CD4-positive, alpha-beta memory T cell (primary cell): ENCODE results near the gene BMAL2. TPM values are rescaled to one million over a fixed set of nuclear protein-coding genes. Genes with fewer than 3 reads are reported as not detected.

Experiments used
- CTCF ChIA-PET: fragments of 350-600 bp; sonication (Branson Sonifier 250); formaldehyde crosslinking; loops from one replicate; lab custom pipeline; 2021; ENCODE audit warnings: inconsistent platforms; ENCODE audit not compliant: partially characterized antibody; lab: Charles Lee
- POLR2A ChIA-PET: fragments of 350-600 bp; sonication (Branson Sonifier 250); formaldehyde crosslinking; loops from one replicate; lab custom pipeline; 2021; ENCODE audit not compliant: partially characterized antibody; lab: Charles Lee
- DNase-seq, 5 donors: peaks; one replicate each; pipeline versions ENCODE4 v3.0.0 to v3.0.0-alpha.2; 2020 to 2022; ENCODE audit warnings: mixed read lengths in 1 of 5
- H3K27ac ChIP-seq: one replicate; pipeline ENCODE4 v1.7.0; 2013; ENCODE audit warnings: low read depth, low read length
- H3K27me3 ChIP-seq: 2 replicates; pipeline ENCODE4 v1.7.0; 2013; ENCODE audit warnings: mild to moderate bottlenecking, low read length, moderate library complexity; ENCODE audit not compliant: insufficient read depth
- H3K36me3 ChIP-seq: 2 replicates; pipeline ENCODE4 v1.7.0; 2013; ENCODE audit warnings: mild to moderate bottlenecking, low read length, moderate library complexity; ENCODE audit not compliant: insufficient read depth
- H3K4me1 ChIP-seq: 2 replicates; pipeline ENCODE4 v1.7.0; 2013; ENCODE audit warnings: mild to moderate bottlenecking, low read length, moderate library complexity; ENCODE audit not compliant: insufficient read depth
- H3K4me3 ChIP-seq, 2 donors: one replicate each; pipeline ENCODE4 v1.7.0; 2013; ENCODE audit warnings: low read length in 2 of 2, mild to moderate bottlenecking in 1 of 2
- H3K9me3 ChIP-seq, 2 donors: one replicate each; pipeline ENCODE4 v1.7.0; 2013; ENCODE audit warnings: low read length in 2 of 2, control low read depth in 1 of 2; ENCODE audit not compliant: control insufficient read depth in 1 of 2
- H3K27ac Mint-ChIP-seq, 7 donors: one replicate each; pipeline ENCODE4 v1.8.0; 2020 to 2021; ENCODE audit warnings: mixed read lengths in 7 of 7, mild to moderate bottlenecking in 6 of 7, inconsistent platforms in 3 of 7, moderate library complexity in 3 of 7
- H3K27me3 Mint-ChIP-seq, 2 donors: one replicate each; pipeline ENCODE4 v1.8.0; 2020 to 2021; ENCODE audit warnings: mixed read lengths in 2 of 2
- H3K36me3 Mint-ChIP-seq, 2 donors: one replicate each; pipeline ENCODE4 v1.8.0; 2020 to 2021; ENCODE audit warnings: mixed read lengths in 2 of 2, inconsistent platforms in 1 of 2, mild to moderate bottlenecking in 1 of 2
- H3K4me1 Mint-ChIP-seq, 4 donors: one replicate each; pipeline ENCODE4 v1.8.0; 2020 to 2021; ENCODE audit warnings: mixed read lengths in 4 of 4, mild to moderate bottlenecking in 1 of 4
- H3K4me3 Mint-ChIP-seq, 8 donors: one replicate each; pipeline ENCODE4 v1.8.0; 2020 to 2021; ENCODE audit warnings: mixed read lengths in 8 of 8, mild to moderate bottlenecking in 7 of 8, moderate library complexity in 6 of 8, inconsistent platforms in 3 of 8
- H3K9me3 Mint-ChIP-seq, 8 donors: one replicate each; pipeline ENCODE4 v1.8.0; 2020 to 2021; ENCODE audit warnings: mixed read lengths in 8 of 8, mild to moderate bottlenecking in 5 of 8, inconsistent platforms in 3 of 8, moderate library complexity in 1 of 8
- intact Hi-C: fragments of 100-400 bp; cut with micrococcal nuclease; formaldehyde crosslinking; loops from one replicate; pipeline ENCODE4 v1.15.1; 2023
- polyA plus RNA-seq, 2 donors: library from polyadenylated mRNA; unstranded; fragments of 300-500 nt; fragmentation: Illumina TruSeq; gene quantifications; one replicate each; pipeline ENCODE4 v1.2.3, GENCODE V29; 2021
- total RNA-seq, 2 experiments: library from RNA; stranded (reverse); gene quantifications; one replicate each; pipeline ENCODE4 v1.2.3, GENCODE V29; 2021

Gene BMAL2
- total and polyA plus RNA-seq, 4 experiments from 2014 or later = 0.17 to 0.32 (median 0.20) TPM; not detected in 1

DNA sequence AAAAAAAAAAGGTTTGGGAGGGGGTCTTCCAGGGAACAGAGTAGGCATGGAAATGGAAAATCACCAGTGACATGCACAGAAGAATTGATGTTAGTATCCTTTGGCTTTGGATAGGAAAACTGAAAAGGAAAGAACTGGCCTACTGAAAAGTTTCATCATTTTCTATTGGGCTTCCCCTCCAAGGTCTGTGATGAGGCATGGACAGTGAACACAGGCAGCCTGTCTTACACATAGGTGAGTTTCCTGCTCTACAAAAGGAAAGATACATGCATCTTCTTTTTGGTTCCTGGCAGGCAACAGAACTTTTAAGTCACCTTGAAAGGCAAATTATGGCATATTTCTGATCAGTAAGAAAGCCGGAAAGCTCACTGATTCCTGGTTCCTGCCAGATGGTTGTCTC, 5.8 kb downstream of the BMAL2 start:
- no peaks in the 10 kb centered on the region for H3K36me3 ChIP-seq
- intact Hi-C loops = no loop called here
- no peak overlapping the region for H3K27ac Mint-ChIP-seq
- H3K9me3 ChIP-seq = no peaks in the 10 kb centered on the region
- no peak overlapping the region for H3K4me3 ChIP-seq
- peaks cover 10 to 22% of the 10 kb centered on the region in 2 donors for H3K27me3 Mint-ChIP-seq
- POLR2A ChIA-PET = no interaction called here
- peaks cover 0 to under 1% of the 10 kb centered on the region in 2 donors for H3K36me3 Mint-ChIP-seq
- CTCF ChIA-PET = no interaction called here
- H3K4me1 Mint-ChIP-seq = peaks cover 7 to 9% (median 8%) of the 10 kb centered on the region in 4 donors
- DNase-seq = no peak
- no peak overlapping the region for H3K27ac ChIP-seq
- H3K27me3 ChIP-seq = peaks cover 4% of the 10 kb centered on the region
- no peak overlapping the region for H3K4me3 Mint-ChIP-seq
- H3K9me3 Mint-ChIP-seq = no peaks in the 10 kb centered on the region
- H3K4me1 ChIP-seq = peaks cover 5% of the 10 kb centered on the region

GRCh38 chr12:27340971-27341370, 8.3 kb downstream of the BMAL2 start:
- Mint-ChIP-seq H3K9me3 (no peaks in the 10 kb centered on the region), H3K36me3 (no peaks in the 10 kb centered on the region), H3K4me1 (no peaks in the 10 kb centered on the region), H3K4me3 (no peak overlapping the region), H3K27me3 (peaks cover 0 to 7% of the 10 kb centered on the region in 2 donors), H3K27ac (no peak overlapping the region)
- POLR2A ChIA-PET = no interaction called here
- H3K4me3 ChIP-seq = peak overlapping the region in 1 of 2 donors; percentile 19
- H3K27ac ChIP-seq = no peak overlapping the region
- H3K4me1 ChIP-seq = no peaks in the 10 kb centered on the region
- no peaks in the 10 kb centered on the region for H3K36me3 ChIP-seq
- no peak for DNase-seq
- no peaks in the 10 kb centered on the region for H3K9me3 ChIP-seq
- no peaks in the 10 kb centered on the region for H3K27me3 ChIP-seq
- intact Hi-C loops = no loop called here
- CTCF ChIA-PET = no interaction called here

GRCh38 chr12:27342536-27342935, 9.9 kb downstream of the BMAL2 start:
- Histone ChIP-seq H3K36me3 (no peaks in the 10 kb centered on the region), H3K9me3 (no peaks in the 10 kb centered on the region), H3K27me3 (no peaks in the 10 kb centered on the region), H3K4me3 (no peak overlapping the region), H3K4me1 (no peaks in the 10 kb centered on the region), H3K27ac (no peak overlapping the region)
- ChIA-PET CTCF (no interaction called here), POLR2A (no interaction called here)
- DNase-seq = no peak
- intact Hi-C loops = no loop called here
- no peak overlapping the region for H3K4me3 Mint-ChIP-seq
- no peaks in the 10 kb centered on the region for H3K4me1 Mint-ChIP-seq
- H3K27ac Mint-ChIP-seq = no peak overlapping the region
- H3K27me3 Mint-ChIP-seq = peaks cover 0 to 1% of the 10 kb centered on the region in 2 donors
- no peaks in the 10 kb centered on the region for H3K9me3 Mint-ChIP-seq
- no peaks in the 10 kb centered on the region for H3K36me3 Mint-ChIP-seq

DNA sequence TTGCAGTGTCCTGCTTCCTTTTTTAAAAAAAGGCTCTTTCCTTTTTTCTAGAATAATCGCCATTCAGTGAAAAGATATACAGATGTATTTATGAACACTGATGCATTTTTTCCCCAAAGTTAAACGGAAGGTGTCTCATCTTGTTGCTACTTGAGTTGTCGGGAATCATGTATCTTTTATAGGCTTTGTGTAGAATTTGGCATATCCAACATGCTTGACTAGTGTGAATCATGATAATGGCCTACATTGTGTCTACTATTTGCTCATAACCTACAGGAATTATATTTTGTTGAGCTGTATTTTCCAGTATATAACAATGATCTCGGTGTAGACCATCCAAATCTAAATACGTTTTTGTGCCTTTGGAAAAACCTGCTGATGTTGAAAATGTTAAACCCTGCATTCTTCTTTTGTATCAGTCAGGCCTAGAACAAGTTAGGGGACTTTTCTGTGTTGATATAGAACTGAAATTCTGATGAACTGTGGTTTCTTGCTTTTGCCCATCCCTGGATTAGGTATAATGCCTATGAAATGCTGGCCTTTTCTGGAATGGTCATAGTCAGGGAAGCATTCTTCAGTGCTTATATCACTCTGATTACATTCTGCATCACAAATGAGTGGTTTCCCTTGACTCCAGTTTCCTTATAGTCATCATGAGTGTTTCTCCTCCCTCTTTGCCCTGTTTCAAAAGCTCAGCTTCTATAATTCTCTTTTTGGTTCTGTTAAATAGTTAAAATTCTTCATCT, 10.8 kb downstream of the BMAL2 start:
- Histone ChIP-seq H3K4me3 (no peak overlapping the region), H3K27ac (no peak overlapping the region), H3K9me3 (no peaks in the 10 kb centered on the region), H3K36me3 (no peaks in the 10 kb centered on the region), H3K27me3 (no peaks in the 10 kb centered on the region), H3K4me1 (no peaks in the 10 kb centered on the region)
- intact Hi-C loops = no loop called here
- H3K4me3 Mint-ChIP-seq = no peak overlapping the region
- CTCF ChIA-PET = no interaction called here
- POLR2A ChIA-PET = no interaction called here
- no peaks in the 10 kb centered on the region for H3K36me3 Mint-ChIP-seq
- H3K4me1 Mint-ChIP-seq = no peaks in the 10 kb centered on the region
- no peaks in the 10 kb centered on the region for H3K27me3 Mint-ChIP-seq
- no peak overlapping the region for H3K27ac Mint-ChIP-seq
- DNase-seq = no peak
- H3K9me3 Mint-ChIP-seq = no peaks in the 10 kb centered on the region

GRCh38 chr12:27344246-27344645, 11.6 kb downstream of the BMAL2 start:
- ChIA-PET CTCF (no interaction called here), POLR2A (no interaction called here)
- no peak for DNase-seq
- intact Hi-C loops = no loop called here
- Histone ChIP-seq H3K9me3 (no peaks in the 10 kb centered on the region), H3K27me3 (no peaks in the 10 kb centered on the region), H3K36me3 (no peaks in the 10 kb centered on the region), H3K4me3 (no peak overlapping the region), H3K4me1 (no peaks in the 10 kb centered on the region), H3K27ac (no peak overlapping the region)
- Mint-ChIP-seq H3K4me3 (no peak overlapping the region), H3K9me3 (no peaks in the 10 kb centered on the region), H3K27ac (no peak overlapping the region), H3K36me3 (no peaks in the 10 kb centered on the region), H3K27me3 (peaks cover 0 to 3% of the 10 kb centered on the region in 2 donors), H3K4me1 (no peaks in the 10 kb centered on the region)

- Histone ChIP-seq H3K4me3 (no peak overlapping the region), H3K27me3 (no peaks in the 10 kb centered on the region), H3K4me1 (no peaks in the 10 kb centered on the region), H3K36me3 (no peaks in the 10 kb centered on the region), H3K9me3 (no peaks in the 10 kb centered on the region), H3K27ac (no peak overlapping the region)
- ChIA-PET CTCF (no interaction called here), POLR2A (no interaction called here)
- Mint-ChIP-seq H3K27me3 (peaks cover 0 to 3% of the 10 kb centered on the region in 2 donors), H3K4me3 (no peak overlapping the region), H3K9me3 (no peaks in the 10 kb centered on the region), H3K36me3 (no peaks in the 10 kb centered on the region), H3K4me1 (no peaks in the 10 kb centered on the region), H3K27ac (peak overlapping the region in 1 of 7 donors; percentile 19)
- intact Hi-C loops = no loop called here
- no peak for DNase-seq
Measured at GRCh38 chr12:27344760-27345159, 12.1 kb downstream of the BMAL2 start.

DNA sequence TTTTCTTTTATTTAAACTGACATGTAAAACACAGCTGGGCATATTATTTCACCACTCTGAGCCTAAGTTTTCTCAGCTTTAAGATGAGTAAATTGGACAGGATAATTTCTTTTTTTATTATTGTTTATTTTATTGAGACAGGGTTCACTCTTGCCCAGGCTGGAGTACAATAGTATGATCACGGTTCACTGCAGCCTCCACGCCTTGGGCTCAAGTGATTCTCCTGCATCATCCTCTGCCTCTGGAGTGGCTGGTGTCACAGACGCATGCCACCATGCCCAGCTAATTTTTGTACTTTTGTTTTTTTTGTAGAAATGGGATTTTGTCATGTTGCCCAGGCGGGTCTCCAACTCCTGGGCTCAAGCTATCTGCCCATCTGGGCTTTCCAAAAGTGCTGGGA, 12.7 kb downstream of the BMAL2 start:
- peaks cover 0 to 3% of the 10 kb centered on the region in 2 donors for H3K27me3 Mint-ChIP-seq
- Histone ChIP-seq H3K4me3 (no peak overlapping the region), H3K27ac (no peak overlapping the region), H3K9me3 (no peaks in the 10 kb centered on the region), H3K4me1 (no peaks in the 10 kb centered on the region), H3K36me3 (no peaks in the 10 kb centered on the region), H3K27me3 (no peaks in the 10 kb centered on the region)
- no peaks in the 10 kb centered on the region for H3K9me3 Mint-ChIP-seq
- DNase-seq = no peak
- H3K4me3 Mint-ChIP-seq = no peak overlapping the region
- H3K4me1 Mint-ChIP-seq = no peaks in the 10 kb centered on the region
- ChIA-PET CTCF (no interaction called here), POLR2A (no interaction called here)
- H3K27ac Mint-ChIP-seq = no peak overlapping the region
- H3K36me3 Mint-ChIP-seq = no peaks in the 10 kb centered on the region
- intact Hi-C loops = no loop called here
